H9 (cell line): ENCODE results near the gene FXYD6. TPM values are rescaled to one million over a fixed set of nuclear protein-coding genes. Genes with fewer than 3 reads are reported as not detected.

Experiments
- DNase-seq: peaks from one replicate; pipeline ENCODE4 v3.0.0-alpha.2; 2017
- H2AFZ ChIP-seq: one replicate; pipeline ENCODE4 v1.6.1; 2013; ENCODE audit warnings: mild to moderate bottlenecking, low read length, control low read depth, moderate library complexity
- H2AK5ac ChIP-seq: 2 replicates; pipeline ENCODE4 v1.6.1; 2013; ENCODE audit warnings: low read length, control low read depth, mixed read lengths; ENCODE audit not compliant: insufficient read length
- H2BK120ac ChIP-seq: one replicate; pipeline ENCODE4 v1.6.1; 2013; ENCODE audit warnings: low read depth, mild to moderate bottlenecking, low read length, control low read depth, inconsistent platforms; ENCODE audit not compliant: poor library complexity, severe bottlenecking
- H2BK12ac ChIP-seq: 2 replicates; pipeline ENCODE4 v1.6.1; 2013; ENCODE audit warnings: low read length, control low read depth, mixed read lengths, low read depth; ENCODE audit not compliant: insufficient read length
- H2BK15ac ChIP-seq: 2 replicates; pipeline ENCODE4 v1.6.1; 2013; ENCODE audit warnings: low read depth, low read length, control low read depth
- H2BK20ac ChIP-seq: one replicate; pipeline ENCODE4 v1.6.1; 2013; ENCODE audit warnings: low read depth, mild to moderate bottlenecking, low read length, control low read depth, inconsistent platforms; ENCODE audit not compliant: poor library complexity, severe bottlenecking
- H2BK5ac ChIP-seq: 2 replicates; pipeline ENCODE4 v1.6.1; 2013; ENCODE audit warnings: low read length, control low read depth, mixed read lengths; ENCODE audit not compliant: insufficient read length
- H3K14ac ChIP-seq: 2 replicates; pipeline ENCODE4 v1.6.1; 2013; ENCODE audit warnings: low read length, control low read depth; ENCODE audit not compliant: insufficient read depth
- H3K18ac ChIP-seq: 2 replicates; pipeline ENCODE4 v1.6.1; 2013; ENCODE audit warnings: low read depth, mild to moderate bottlenecking, mixed read lengths, low read length, control low read depth; ENCODE audit not compliant: insufficient read length
- H3K23ac ChIP-seq: 2 replicates; pipeline ENCODE4 v1.6.1; 2013; ENCODE audit warnings: low read length, control low read depth, mixed read lengths, low read depth; ENCODE audit not compliant: insufficient read length
- H3K23me2 ChIP-seq: 2 replicates; pipeline ENCODE4 v1.6.1; 2013; ENCODE audit warnings: low read depth, mild to moderate bottlenecking, mixed read lengths, low read length, control low read depth; ENCODE audit not compliant: insufficient read length, poor library complexity, severe bottlenecking
- H3K27ac ChIP-seq: 2 replicates; pipeline ENCODE4 v1.5.1; 2013; ENCODE audit warnings: low read length, control low read depth, mixed read lengths, low read depth; ENCODE audit not compliant: insufficient read length
- H3K27me3 ChIP-seq: 2 replicates; pipeline ENCODE4 v1.6.1; 2013; ENCODE audit warnings: low read length, control low read depth, inconsistent platforms; ENCODE audit not compliant: insufficient read depth
- H3K4ac ChIP-seq: 2 replicates; pipeline ENCODE4 v1.6.1; 2013; ENCODE audit warnings: low read depth, mild to moderate bottlenecking, control low read depth, inconsistent platforms, low read length, moderate library complexity
- H3K4me1 ChIP-seq: 2 replicates; pipeline ENCODE4 v1.6.1; 2013; ENCODE audit warnings: low read length, control low read depth, inconsistent platforms; ENCODE audit not compliant: insufficient read depth
- H3K4me2 ChIP-seq: 2 replicates; pipeline ENCODE4 v1.6.1; 2013; ENCODE audit warnings: low read length, control low read depth, mixed read lengths; ENCODE audit not compliant: insufficient read length, insufficient read depth
- H3K56ac ChIP-seq: 2 replicates; pipeline ENCODE4 v1.6.1; 2013; ENCODE audit warnings: low read depth, mild to moderate bottlenecking, mixed read lengths, low read length, control low read depth; ENCODE audit not compliant: insufficient read length
- H3K79me1 ChIP-seq: 2 replicates; pipeline ENCODE4 v1.6.1; 2013; ENCODE audit warnings: low read depth, mild to moderate bottlenecking, moderate library complexity, low read length, control low read depth, inconsistent platforms; ENCODE audit not compliant: insufficient read depth, poor library complexity, severe bottlenecking
- H3K79me2 ChIP-seq: 2 replicates; pipeline ENCODE4 v1.6.1; 2013; ENCODE audit warnings: low read length, control low read depth, inconsistent platforms; ENCODE audit not compliant: insufficient read depth
- H3K9ac ChIP-seq: 2 replicates; pipeline ENCODE4 v1.6.1; 2013; ENCODE audit warnings: low read length, control low read depth, mixed read lengths; ENCODE audit not compliant: insufficient read length; ENCODE audit errors: extremely low read depth
- H3K9me3 ChIP-seq: one replicate; pipeline ENCODE4 v1.6.1; 2013; ENCODE audit warnings: low read depth, low read length, inconsistent platforms; ENCODE audit not compliant: control insufficient read depth
- H3T11ph ChIP-seq: one replicate; pipeline ENCODE4 v1.6.1; 2013; ENCODE audit warnings: mild to moderate bottlenecking, low read length, control low read depth, inconsistent platforms
- H4K20me1 ChIP-seq: one replicate; pipeline ENCODE4 v1.6.1; 2013; ENCODE audit not compliant: control insufficient read depth, insufficient read length, insufficient read depth
- H4K5ac ChIP-seq: 2 replicates; pipeline ENCODE4 v1.6.1; 2013; ENCODE audit warnings: low read depth, mild to moderate bottlenecking, mixed read lengths, low read length, control low read depth; ENCODE audit not compliant: insufficient read length
- H4K8ac ChIP-seq: replicated peaks from 2 replicates; pipeline ENCODE4 v1.6.1; 2013; ENCODE audit warnings: low read length, control low read depth, mixed read lengths, low read depth; ENCODE audit not compliant: insufficient read length
- H4K91ac ChIP-seq: 2 replicates; pipeline ENCODE4 v1.6.1; 2013; ENCODE audit warnings: low read depth, mild to moderate bottlenecking, moderate library complexity, mixed read lengths, low read length, control low read depth; ENCODE audit not compliant: insufficient read length
- H3K27ac Mint-ChIP-seq, 3 experiments: 2 replicates in 2 of 3; 3 replicates in 1 of 3; pipeline ENCODE4 v1.8.0; 2020 to 2021; ENCODE audit warnings: mixed read lengths in 3 of 3, mild to moderate bottlenecking in 1 of 3, moderate library complexity in 1 of 3
- H3K27me3 Mint-ChIP-seq: 2 replicates; pipeline ENCODE4 v1.8.0; 2021; ENCODE audit warnings: low read depth, mild to moderate bottlenecking, moderate library complexity, mixed read lengths
- H3K36me3 Mint-ChIP-seq, 3 experiments: 2 replicates in 2 of 3; 3 replicates in 1 of 3; pipeline ENCODE4 v1.8.0; 2020 to 2021; ENCODE audit warnings: low read depth in 3 of 3, mixed read lengths in 3 of 3; ENCODE audit not compliant: insufficient read depth in 1 of 3
- H3K4me1 Mint-ChIP-seq, 2 experiments: 2 replicates each; pipeline ENCODE4 v1.8.0; 2020; ENCODE audit warnings: mixed read lengths in 2 of 2
- H3K4me3 Mint-ChIP-seq, 2 experiments: 2 replicates in 1 of 2; 3 replicates in 1 of 2; pipeline ENCODE4 v1.8.0; 2020 to 2021; ENCODE audit warnings: mild to moderate bottlenecking in 2 of 2, mixed read lengths in 2 of 2, moderate library complexity in 1 of 2
- H3K9me3 Mint-ChIP-seq, 2 experiments: 2 replicates in 1 of 2; 3 replicates in 1 of 2; pipeline ENCODE4 v1.8.0; 2020; ENCODE audit warnings: mild to moderate bottlenecking in 2 of 2, mixed read lengths in 2 of 2, moderate library complexity in 1 of 2
- WGBS: extraction: QIAGEN DNeasy Blood & Tissue Kit; methylation state at CpG from one replicate; pipeline ENCODE4 v1.1.7; 2013; ENCODE audit warnings: missing lambda C conversion rate, low lambda C conversion rate, mixed read lengths; ENCODE audit not compliant: insufficient read length; ENCODE audit errors: extremely low coverage; 5-methylcytosine and 5-hydroxymethylcytosine counted together
- total RNA-seq: library from RNA; stranded (reverse); gene quantifications from 2 replicates; pipeline ENCODE4 v1.2.1, GENCODE V29; 2021
- TF ChIP-seq, protein P1 (sequence below): fragments of 200-600 bp; sonication (generic); conservative IDR thresholded peaks from 3 replicates; pipeline ENCODE4 v1.8.0; 2021; ENCODE audit warnings: antibody characterized with exemption, mild to moderate bottlenecking

The FXYD6 gene
- total RNA-seq, 1 experiment from 2014 or later = 18.3 TPM

- Histone ChIP-seq H2BK20ac (no peak overlapping the region), H3K4me1 (no peaks in the 10 kb centered on the region), H4K5ac (no peak overlapping the region), H3K27me3 (peaks cover 30% of the 10 kb centered on the region), H3K23me2 (peaks cover 21% of the 10 kb centered on the region), H3K23ac (no peak overlapping the region), H2BK120ac (no peak overlapping the region), H3K9ac (no peak overlapping the region), H2BK15ac (no peak overlapping the region), H3K18ac (no peak overlapping the region), H4K8ac (no peak overlapping the region), H3K4me2 (no peak overlapping the region), H3K9me3 (no peaks in the 10 kb centered on the region), H2BK12ac (no peak overlapping the region), H2BK5ac (no peak overlapping the region), H3T11ph (no peak overlapping the region), H3K14ac (no peak overlapping the region), H3K4ac (no peak overlapping the region), H3K56ac (no peak overlapping the region), H2AFZ (no peak overlapping the region), H4K91ac (no peak overlapping the region), H3K27ac (no peak overlapping the region), H2AK5ac (no peak overlapping the region), H3K79me1 (no peaks in the 10 kb centered on the region), H3K79me2 (no peaks in the 10 kb centered on the region), H4K20me1 (peaks cover 2% of the 10 kb centered on the region)
- no peak overlapping the region for H3K4me3 Mint-ChIP-seq
- DNase-seq = no peak
- H3K36me3 Mint-ChIP-seq = no peaks in the 10 kb centered on the region
- no peaks in the 10 kb centered on the region for H3K9me3 Mint-ChIP-seq
- H3K27me3 Mint-ChIP-seq = peaks cover 84% of the 10 kb centered on the region
- TF ChIP-seq, protein P1, sequence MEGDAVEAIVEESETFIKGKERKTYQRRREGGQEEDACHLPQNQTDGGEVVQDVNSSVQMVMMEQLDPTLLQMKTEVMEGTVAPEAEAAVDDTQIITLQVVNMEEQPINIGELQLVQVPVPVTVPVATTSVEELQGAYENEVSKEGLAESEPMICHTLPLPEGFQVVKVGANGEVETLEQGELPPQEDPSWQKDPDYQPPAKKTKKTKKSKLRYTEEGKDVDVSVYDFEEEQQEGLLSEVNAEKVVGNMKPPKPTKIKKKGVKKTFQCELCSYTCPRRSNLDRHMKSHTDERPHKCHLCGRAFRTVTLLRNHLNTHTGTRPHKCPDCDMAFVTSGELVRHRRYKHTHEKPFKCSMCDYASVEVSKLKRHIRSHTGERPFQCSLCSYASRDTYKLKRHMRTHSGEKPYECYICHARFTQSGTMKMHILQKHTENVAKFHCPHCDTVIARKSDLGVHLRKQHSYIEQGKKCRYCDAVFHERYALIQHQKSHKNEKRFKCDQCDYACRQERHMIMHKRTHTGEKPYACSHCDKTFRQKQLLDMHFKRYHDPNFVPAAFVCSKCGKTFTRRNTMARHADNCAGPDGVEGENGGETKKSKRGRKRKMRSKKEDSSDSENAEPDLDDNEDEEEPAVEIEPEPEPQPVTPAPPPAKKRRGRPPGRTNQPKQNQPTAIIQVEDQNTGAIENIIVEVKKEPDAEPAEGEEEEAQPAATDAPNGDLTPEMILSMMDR = no peak
- WGBS = no CpG with 5 or more reads among the region's 9 CpGs
- no peak overlapping the region; a peak in 1 of 7 replicates for H3K27ac Mint-ChIP-seq
- peaks cover 9 to 21% of the 10 kb centered on the region in 2 experiments for H3K4me1 Mint-ChIP-seq
Measured at GRCh38 chr11:117793583-117793982, 82.9 kb downstream of the FXYD6 start.
